K562 (cell line): ENCODE data around the gene ABI3BP. TPM values are rescaled to one million over a fixed set of nuclear protein-coding genes. Genes with fewer than 3 reads are reported as not detected.

Source experiments
- ATAC-seq: fragments of 200-7000 bp; cut with Tn5 transposase; 3 replicates; pipeline ENCODE4 v1.9.1; 2020; ENCODE audit warnings: moderate library complexity
- BruUV-seq: library from RNA; stranded (reverse); fragments of 400-500 nt; replicated peaks from 2 replicates; lab custom pipeline; 2021; lab: Mats Ljungman, UMichigan
- CTCF ChIA-PET: fragments of 300-600 bp; formaldehyde crosslinking; extraction: SDS; loops from one replicate; lab custom pipeline; 2021; ENCODE audit warnings: low intra/inter-chr PET ratio; lab: Yijun Ruan, JAX
- POLR2A ChIA-PET: fragments of 300-600, 350-650 bp; sonication (Branson Sonifier 250); formaldehyde crosslinking; extraction: SDS; loops from one replicate; lab custom pipeline; 2021; ENCODE audit warnings: antibody characterized with exemption, inconsistent platforms; lab: Yijun Ruan, JAX
- DNase-seq, 4 experiments: peaks; one replicate each; pipeline versions ENCODE4 v3.0.0 to v3.0.0-alpha.2; 2011 to 2018; ENCODE audit warnings: low spot score in 3 of 4, mixed read lengths in 3 of 4; ENCODE audit errors: extremely low read depth in 1 of 4
- FAIRE-seq: peaks from 2 replicates; lab custom pipeline; 2011; peaks lifted over from hg19 to GRCh38; lab: Jason Lieb, UNC
- H2AFZ ChIP-seq: 2 replicates; pipeline ENCODE4 v1.6.0; 2011; ENCODE audit warnings: low read depth, low read length, control low read depth, inconsistent platforms
- H3K27ac ChIP-seq: fragments of 200-600 bp; 3 replicates; pipeline ENCODE4 v1.8.0; 2011; ENCODE audit warnings: low read depth, mild to moderate bottlenecking, control low read depth, inconsistent platforms, low read length, moderate library complexity, mixed read lengths; ENCODE audit errors: extremely low read depth
- H3K27me3 ChIP-seq, 2 experiments: fragments of 300-600 bp in 1 of 2; 2 replicates in 1 of 2; 3 replicates in 1 of 2; pipeline versions ENCODE4 v1.6.0 to v1.8.0; 2011; ENCODE audit warnings: inconsistent platforms in 2 of 2, low read length in 2 of 2, mild to moderate bottlenecking in 1 of 2, mixed read lengths in 1 of 2, moderate library complexity in 1 of 2; ENCODE audit not compliant: control insufficient read depth in 2 of 2, insufficient read depth in 2 of 2
- H3K36me3 ChIP-seq: fragments of 300-600 bp; 3 replicates; pipeline ENCODE4 v1.8.0; 2011; ENCODE audit warnings: mild to moderate bottlenecking, low read length, inconsistent platforms; ENCODE audit not compliant: control insufficient read depth, insufficient read depth
- H3K4me1 ChIP-seq, 2 experiments: fragments of 200-600 bp in 1 of 2; replicated peaks in 1 of 2; 2 replicates in 1 of 2; 3 replicates in 1 of 2; pipeline versions ENCODE4 v1.5.1 to v1.8.0; 2011; ENCODE audit warnings: inconsistent platforms in 2 of 2, low read length in 2 of 2, mild to moderate bottlenecking in 1 of 2, mixed read lengths in 1 of 2, moderate library complexity in 1 of 2; ENCODE audit not compliant: control insufficient read depth in 2 of 2, insufficient read depth in 2 of 2
- H3K4me2 ChIP-seq: 2 replicates; pipeline ENCODE4 v1.6.1; 2011; ENCODE audit warnings: low read length, control low read depth, inconsistent platforms, mixed read lengths; ENCODE audit not compliant: insufficient read depth
- H3K4me3 ChIP-seq: fragments of 200-600 bp; sonication (generic), shearing (Covaris generic); 2 replicates; pipeline ENCODE4 v1.5.1; 2016; ENCODE audit warnings: control low read depth, inconsistent platforms
- H3K79me2 ChIP-seq: fragments of 200-600 bp; 3 replicates; pipeline ENCODE4 v1.8.0; 2011; ENCODE audit warnings: low read length, inconsistent platforms; ENCODE audit not compliant: control insufficient read depth, insufficient read depth
- H3K9ac ChIP-seq, 2 experiments: 2 replicates each; pipeline versions ENCODE4 v1.6.0 to v1.6.1; 2011; ENCODE audit warnings: low read depth in 2 of 2, low read length in 2 of 2, control low read depth in 1 of 2, inconsistent platforms in 1 of 2, mild to moderate bottlenecking in 1 of 2, mixed read lengths in 1 of 2; ENCODE audit not compliant: insufficient read depth in 1 of 2
- H3K9me1 ChIP-seq: one replicate; pipeline ENCODE4 v1.6.0; 2011; ENCODE audit warnings: inconsistent platforms, mild to moderate bottlenecking, low read length, moderate library complexity; ENCODE audit not compliant: control insufficient read depth, insufficient read depth
- H3K9me3 ChIP-seq: replicated peaks from 2 replicates; pipeline ENCODE4 v1.5.1; 2011; ENCODE audit warnings: low read depth, low read length, inconsistent platforms; ENCODE audit not compliant: control insufficient read depth, insufficient read depth
- H4K20me1 ChIP-seq: replicated peaks from 2 replicates; pipeline ENCODE4 v1.6.1; 2011; ENCODE audit warnings: low read length, inconsistent platforms, mixed read lengths; ENCODE audit not compliant: control insufficient read depth, insufficient read depth
- ARID1B ChIP-seq: fragments of 450-650 bp; IDR thresholded peaks from 2 replicates; pipeline ENCODE4 v1.6.1; 2016; ENCODE audit warnings: antibody characterized with exemption, mild to moderate bottlenecking, inconsistent platforms
- ETS2 ChIP-seq: IDR thresholded peaks from 2 replicates; pipeline ENCODE4 v1.6.1; 2016; ENCODE audit warnings: borderline replicate concordance, missing genetic modification characterization, mild to moderate bottlenecking, moderate library complexity, missing compliant biosample characterization; ENCODE audit not compliant: poor library complexity, severe bottlenecking
- NCOA1 ChIP-seq: fragments of 450-650 bp; IDR thresholded peaks from 2 replicates; pipeline ENCODE4 v1.6.1; 2016; ENCODE audit warnings: low read depth
- SRSF3 ChIP-seq: fragments of 200-400 bp; formaldehyde crosslinking; IDR thresholded peaks from 2 replicates; pipeline ENCODE4 v1.6.1; 2016; ENCODE audit warnings: mild to moderate bottlenecking, low read length, moderate library complexity; ENCODE audit not compliant: insufficient read depth
- ZNF384 ChIP-seq: IDR thresholded peaks from 2 replicates; pipeline ENCODE4 v1.6.1; 2012; ENCODE audit warnings: low read depth, low read length, improper control_type of control experiment
- ZNF696 ChIP-seq: fragments of 250-450 bp; sonication (Bioruptor Pico); conservative IDR thresholded peaks from 2 replicates; pipeline ENCODE4 v1.4.0; 2020; ENCODE audit warnings: mild to moderate bottlenecking, moderate library complexity
- ZNF75A ChIP-seq: fragments of 450-650 bp; formaldehyde crosslinking; IDR thresholded peaks from 2 replicates; pipeline ENCODE4 v1.4.0; 2020; ENCODE audit warnings: mild to moderate bottlenecking
- WGBS: fragments of 100-300 bp; shearing (Covaris generic); methylation state at CpG from one replicate; pipeline ENCODE4 v1.1.6; 2016; ENCODE audit warnings: low coverage, mixed read lengths; ENCODE audit not compliant: insufficient coverage; ENCODE audit errors: missing lambda C conversion rate; 5-methylcytosine and 5-hydroxymethylcytosine counted together
- in situ Hi-C: fragments of 300-500 bp; cut with MboI; formaldehyde crosslinking; loops from 4 replicates; pipeline ENCODE4 v1.15.0; 2018; ENCODE audit warnings: inconsistent platforms, mixed read lengths
- intact Hi-C: fragments of 100-400 bp; cut with micrococcal nuclease; formaldehyde crosslinking; loops from 2 replicates; pipeline ENCODE4 v1.14.2; 2022
- polyA plus RNA-seq, 8 experiments: library from polyadenylated mRNA; depleted of rRNA in 4 of 8; stranded (reverse) in 5 of 8; unstranded in 3 of 8; fragments of >200 nt; fragmentation: Nextera tagmentation in 2 of 8; fragmentation: Illumina TruSeq in 1 of 8; extraction: Ambion mirVana in 2 of 8; extraction: Trizol in 1 of 8; gene quantifications; 2 replicates each; pipeline versions ENCODE4 v1.2.1 to v1.2.3, GENCODE V29; 2011 to 2014; ENCODE audit warnings: inconsistent platforms in 1 of 8, missing spikeins in 1 of 8
- total RNA-seq, 7 experiments: library from RNA; depleted of rRNA in 6 of 7; stranded (reverse); fragments of >200 nt in 6 of 7; fragmentation: Illumina TruSeq in 2 of 7; extraction: Trizol in 2 of 7; gene quantifications; 2 replicates each; pipeline versions ENCODE4 v1.2.1 to v1.2.3, GENCODE V29; 2011 to 2021; ENCODE audit warnings: low replicate concordance in 1 of 7
- TF ChIP-seq, protein P1 (sequence below): fragments of 450-650 bp; formaldehyde crosslinking; IDR thresholded peaks from 2 replicates; pipeline ENCODE4 v1.4.0; 2020; ENCODE audit warnings: mild to moderate bottlenecking, mixed read lengths
- TF ChIP-seq, protein P2 (sequence below): sonication (generic); formaldehyde crosslinking; IDR thresholded peaks from 2 replicates; pipeline ENCODE4 v1.8.1; 2022; ENCODE audit warnings: missing genetic modification reagents
- TF ChIP-seq, protein P3 (sequence below): sonication (generic); formaldehyde crosslinking; IDR thresholded peaks from 2 replicates; pipeline ENCODE4 v1.8.1; 2023; ENCODE audit warnings: mild to moderate bottlenecking, missing genetic modification reagents
- TF ChIP-seq, protein P4 (sequence below): IDR thresholded peaks from 2 replicates; pipeline ENCODE4 v1.6.1; 2012; ENCODE audit warnings: low read depth, low read length, improper control_type of control experiment, borderline replicate concordance

Gene ABI3BP
- total and polyA plus RNA-seq, 9 of the 15 experiments (the other 6 are each of a cell fraction or from before 2014, with no cell fraction given), result 0.01 to 0.24 (median 0.06) TPM; not detected in 5

DNA sequence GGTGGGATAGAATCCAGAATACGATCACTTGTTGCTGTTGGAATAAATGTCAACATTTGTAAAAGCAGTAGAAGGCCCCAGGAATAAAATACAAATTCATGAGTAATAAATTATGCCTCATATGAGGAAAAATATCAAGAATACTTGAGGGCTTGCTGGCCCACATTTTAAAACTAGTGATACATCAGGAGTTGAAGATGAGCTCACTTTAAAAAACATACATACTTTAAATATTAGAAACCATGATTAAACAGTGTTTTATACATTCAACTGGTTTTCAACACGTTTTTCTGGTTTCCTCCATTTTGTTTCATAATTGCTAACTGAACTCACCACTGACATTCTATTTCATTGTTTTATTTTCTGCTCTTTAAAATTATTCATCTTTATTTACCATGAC lies 142.5 kb downstream of the ABI3BP start:
- no TSS peak for BruUV-seq
- FAIRE-seq (no peak), DNase-seq (no peak), ATAC-seq (no peak)
- H3K9me1 ChIP-seq, result no peaks in the 10 kb centered on the region
- 0% methylated on average over 2 of the region's 2 CpGs for WGBS
- intact Hi-C loops (no loop called here), in situ Hi-C loops (no loop called here)
- H3K4me1 ChIP-seq, result no peaks in the 10 kb centered on the region
- TF ChIP-seq, protein P1, sequence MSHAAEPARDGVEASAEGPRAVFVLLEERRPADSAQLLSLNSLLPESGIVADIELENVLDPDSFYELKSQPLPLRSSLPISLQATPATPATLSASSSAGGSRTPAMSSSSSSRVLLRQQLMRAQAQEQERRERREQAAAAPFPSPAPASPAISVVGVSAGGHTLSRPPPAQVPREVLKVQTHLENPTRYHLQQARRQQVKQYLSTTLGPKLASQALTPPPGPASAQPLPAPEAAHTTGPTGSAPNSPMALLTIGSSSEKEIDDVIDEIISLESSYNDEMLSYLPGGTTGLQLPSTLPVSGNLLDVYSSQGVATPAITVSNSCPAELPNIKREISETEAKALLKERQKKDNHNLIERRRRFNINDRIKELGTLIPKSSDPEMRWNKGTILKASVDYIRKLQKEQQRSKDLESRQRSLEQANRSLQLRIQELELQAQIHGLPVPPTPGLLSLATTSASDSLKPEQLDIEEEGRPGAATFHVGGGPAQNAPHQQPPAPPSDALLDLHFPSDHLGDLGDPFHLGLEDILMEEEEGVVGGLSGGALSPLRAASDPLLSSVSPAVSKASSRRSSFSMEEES (CRISPR knock-in tag), result no peak
- TF ChIP-seq, protein P2, sequence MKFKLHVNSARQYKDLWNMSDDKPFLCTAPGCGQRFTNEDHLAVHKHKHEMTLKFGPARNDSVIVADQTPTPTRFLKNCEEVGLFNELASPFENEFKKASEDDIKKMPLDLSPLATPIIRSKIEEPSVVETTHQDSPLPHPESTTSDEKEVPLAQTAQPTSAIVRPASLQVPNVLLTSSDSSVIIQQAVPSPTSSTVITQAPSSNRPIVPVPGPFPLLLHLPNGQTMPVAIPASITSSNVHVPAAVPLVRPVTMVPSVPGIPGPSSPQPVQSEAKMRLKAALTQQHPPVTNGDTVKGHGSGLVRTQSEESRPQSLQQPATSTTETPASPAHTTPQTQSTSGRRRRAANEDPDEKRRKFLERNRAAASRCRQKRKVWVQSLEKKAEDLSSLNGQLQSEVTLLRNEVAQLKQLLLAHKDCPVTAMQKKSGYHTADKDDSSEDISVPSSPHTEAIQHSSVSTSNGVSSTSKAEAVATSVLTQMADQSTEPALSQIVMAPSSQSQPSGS (CRISPR knock-in tag), result no peak
- TF ChIP-seq ARID1B (no peak), ETS2 (tag) (no peak), SRSF3 (no peak), ZNF696 (no peak), NCOA1 (no peak), ZNF384 (no peak), ZNF75A (CRISPR knock-in tag) (no peak)
- TF ChIP-seq, protein P3, sequence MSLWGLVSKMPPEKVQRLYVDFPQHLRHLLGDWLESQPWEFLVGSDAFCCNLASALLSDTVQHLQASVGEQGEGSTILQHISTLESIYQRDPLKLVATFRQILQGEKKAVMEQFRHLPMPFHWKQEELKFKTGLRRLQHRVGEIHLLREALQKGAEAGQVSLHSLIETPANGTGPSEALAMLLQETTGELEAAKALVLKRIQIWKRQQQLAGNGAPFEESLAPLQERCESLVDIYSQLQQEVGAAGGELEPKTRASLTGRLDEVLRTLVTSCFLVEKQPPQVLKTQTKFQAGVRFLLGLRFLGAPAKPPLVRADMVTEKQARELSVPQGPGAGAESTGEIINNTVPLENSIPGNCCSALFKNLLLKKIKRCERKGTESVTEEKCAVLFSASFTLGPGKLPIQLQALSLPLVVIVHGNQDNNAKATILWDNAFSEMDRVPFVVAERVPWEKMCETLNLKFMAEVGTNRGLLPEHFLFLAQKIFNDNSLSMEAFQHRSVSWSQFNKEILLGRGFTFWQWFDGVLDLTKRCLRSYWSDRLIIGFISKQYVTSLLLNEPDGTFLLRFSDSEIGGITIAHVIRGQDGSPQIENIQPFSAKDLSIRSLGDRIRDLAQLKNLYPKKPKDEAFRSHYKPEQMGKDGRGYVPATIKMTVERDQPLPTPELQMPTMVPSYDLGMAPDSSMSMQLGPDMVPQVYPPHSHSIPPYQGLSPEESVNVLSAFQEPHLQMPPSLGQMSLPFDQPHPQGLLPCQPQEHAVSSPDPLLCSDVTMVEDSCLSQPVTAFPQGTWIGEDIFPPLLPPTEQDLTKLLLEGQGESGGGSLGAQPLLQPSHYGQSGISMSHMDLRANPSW (CRISPR knock-in tag), result no peak
- TF ChIP-seq, protein P4, sequence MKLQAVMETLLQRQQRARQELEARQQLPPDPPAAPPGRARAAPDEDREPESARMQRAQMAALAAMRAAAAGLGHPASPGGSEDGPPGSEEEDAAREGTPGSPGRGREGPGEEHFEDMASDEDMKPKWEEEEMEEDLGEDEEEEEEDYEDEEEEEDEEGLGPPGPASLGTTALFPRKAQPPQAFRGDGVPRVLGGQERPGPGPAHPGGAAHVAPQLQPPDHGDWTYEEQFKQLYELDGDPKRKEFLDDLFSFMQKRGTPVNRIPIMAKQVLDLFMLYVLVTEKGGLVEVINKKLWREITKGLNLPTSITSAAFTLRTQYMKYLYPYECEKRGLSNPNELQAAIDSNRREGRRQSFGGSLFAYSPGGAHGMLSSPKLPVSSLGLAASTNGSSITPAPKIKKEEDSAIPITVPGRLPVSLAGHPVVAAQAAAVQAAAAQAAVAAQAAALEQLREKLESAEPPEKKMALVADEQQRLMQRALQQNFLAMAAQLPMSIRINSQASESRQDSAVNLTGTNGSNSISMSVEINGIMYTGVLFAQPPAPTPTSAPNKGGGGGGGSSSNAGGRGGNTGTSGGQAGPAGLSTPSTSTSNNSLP, result no peak
- H3K36me3 ChIP-seq, result no peaks in the 10 kb centered on the region
- H3K27ac ChIP-seq, result no peak overlapping the region
- no peaks in the 10 kb centered on the region for H4K20me1 ChIP-seq
- POLR2A ChIA-PET, result no interaction called here
- H3K4me2 ChIP-seq, result no peak overlapping the region
- H3K9me3 ChIP-seq, result no peaks in the 10 kb centered on the region
- H3K9ac ChIP-seq, result no peak overlapping the region
- H3K4me3 ChIP-seq, result no peak overlapping the region
- CTCF ChIA-PET, result no interaction called here
- H3K79me2 ChIP-seq, result no peaks in the 10 kb centered on the region
- no peak overlapping the region for H2AFZ ChIP-seq
- no peaks in the 10 kb centered on the region; a peak in 2 of 5 replicates for H3K27me3 ChIP-seq
